Testis (tissue), 2 donors: Measurements from ENCODE around the gene OPCML.

Experiments
- CTCF ChIP-seq, 3 experiments: fragments of 450-650 bp in 2 of 3; fragments of 200-600 bp in 1 of 3; sonication (generic) in 1 of 3; IDR thresholded peaks; one replicate each; pipeline ENCODE4 v1.5.1; 2016 to 2019; ENCODE audit warnings: antibody characterized with exemption in 3 of 3, mild to moderate bottlenecking in 2 of 3, moderate library complexity in 1 of 3
- POLR2A ChIP-seq: fragments of 450-650 bp; IDR thresholded peaks from one replicate; pipeline ENCODE4 v1.6.1; 2017; ENCODE audit warnings: antibody characterized with exemption, mild to moderate bottlenecking, moderate library complexity

- TF ChIP-seq POLR2A, result no peak
- TF ChIP-seq CTCF (IDR thresholded peaks at IDR 0.05), result no peak
These were observed 862.4 kb downstream of the OPCML start for GRCh38 chr11:132669949-132670348.
